Colonic mucosa (tissue), 4 donors: Measurements from ENCODE around the gene TCF7L1. TPM values are rescaled to one million over a fixed set of nuclear protein-coding genes. Genes with fewer than 3 reads are reported as not detected.

Source experiments
- DNase-seq: peaks from one replicate; pipeline ENCODE4 v3.0.0-alpha.2; 2020
- H3K27ac ChIP-seq: fragments of 200-600 bp; one replicate; pipeline ENCODE4 v1.8.0; 2021
- H3K27me3 ChIP-seq: fragments of 200-600 bp; one replicate; pipeline ENCODE4 v1.8.0; 2021
- H3K36me3 ChIP-seq: fragments of 200-600 bp; one replicate; pipeline ENCODE4 v1.8.0; 2021
- H3K4me1 ChIP-seq: fragments of 200-600 bp; one replicate; pipeline ENCODE4 v1.8.0; 2021; ENCODE audit warnings: mild to moderate bottlenecking
- H3K4me3 ChIP-seq: fragments of 200-600 bp; one replicate; pipeline ENCODE4 v1.8.0; 2021
- H3K9ac ChIP-seq, 2 donors: one replicate each; pipeline ENCODE4 v1.7.0; 2013; ENCODE audit warnings: control low read depth in 2 of 2, low read depth in 2 of 2, low read length in 2 of 2
- H3K9me3 ChIP-seq: fragments of 200-600 bp; one replicate; pipeline ENCODE4 v1.8.0; 2021
- intact Hi-C: fragments of 100-400 bp; cut with DNase I; formaldehyde crosslinking; loops from one replicate; pipeline ENCODE4 v1.14.1; 2022
- total RNA-seq, 2 donors: library from RNA; stranded (reverse); fragmentation: NEBNext Ultra II Directional in 1 of 2; extraction: Animal tissue kit (Norgen Biotek cat#: 25700) in 1 of 2; gene quantifications; one replicate each; pipeline ENCODE4 v1.2.1, GENCODE V29; 2021
- TF ChIP-seq, protein P1 (sequence below): fragments of 200-600 bp; IDR thresholded peaks from one replicate; pipeline ENCODE4 v1.8.0; 2022; ENCODE audit warnings: antibody characterized with exemption, mild to moderate bottlenecking
- donor health status: healthy.
- donor health status: DM: no; HTN: no; CAD: no.
- donor health status: DM: no; HTN: no; CAD: no.

The TCF7L1 gene
- total RNA-seq, 2 donors from 2014 or later, result 0.99 to 3.2 TPM

GRCh38 chr2:85184231-85184630 lies 51.0 kb downstream of the TCF7L1 start:
- H3K9ac ChIP-seq, result no peak overlapping the region
- no peak for DNase-seq
- intact Hi-C loops, result no loop called here
- H3K9me3 ChIP-seq, result no peaks in the 10 kb centered on the region
- no peak overlapping the region for H3K4me3 ChIP-seq
- H3K27ac ChIP-seq, result no peak overlapping the region
- no peaks in the 10 kb centered on the region for H3K4me1 ChIP-seq
- H3K36me3 ChIP-seq, result no peaks in the 10 kb centered on the region
- TF ChIP-seq, protein P1, sequence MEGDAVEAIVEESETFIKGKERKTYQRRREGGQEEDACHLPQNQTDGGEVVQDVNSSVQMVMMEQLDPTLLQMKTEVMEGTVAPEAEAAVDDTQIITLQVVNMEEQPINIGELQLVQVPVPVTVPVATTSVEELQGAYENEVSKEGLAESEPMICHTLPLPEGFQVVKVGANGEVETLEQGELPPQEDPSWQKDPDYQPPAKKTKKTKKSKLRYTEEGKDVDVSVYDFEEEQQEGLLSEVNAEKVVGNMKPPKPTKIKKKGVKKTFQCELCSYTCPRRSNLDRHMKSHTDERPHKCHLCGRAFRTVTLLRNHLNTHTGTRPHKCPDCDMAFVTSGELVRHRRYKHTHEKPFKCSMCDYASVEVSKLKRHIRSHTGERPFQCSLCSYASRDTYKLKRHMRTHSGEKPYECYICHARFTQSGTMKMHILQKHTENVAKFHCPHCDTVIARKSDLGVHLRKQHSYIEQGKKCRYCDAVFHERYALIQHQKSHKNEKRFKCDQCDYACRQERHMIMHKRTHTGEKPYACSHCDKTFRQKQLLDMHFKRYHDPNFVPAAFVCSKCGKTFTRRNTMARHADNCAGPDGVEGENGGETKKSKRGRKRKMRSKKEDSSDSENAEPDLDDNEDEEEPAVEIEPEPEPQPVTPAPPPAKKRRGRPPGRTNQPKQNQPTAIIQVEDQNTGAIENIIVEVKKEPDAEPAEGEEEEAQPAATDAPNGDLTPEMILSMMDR, result no peak
- no peaks in the 10 kb centered on the region for H3K27me3 ChIP-seq

- H3K4me1 ChIP-seq, result no peaks in the 10 kb centered on the region
- H3K9me3 ChIP-seq, result no peaks in the 10 kb centered on the region
- H3K27ac ChIP-seq, result no peak overlapping the region
- DNase-seq, result no peak
- intact Hi-C loops, result no loop called here
- H3K27me3 ChIP-seq, result no peaks in the 10 kb centered on the region
- no peak overlapping the region for H3K4me3 ChIP-seq
- no peak overlapping the region for H3K9ac ChIP-seq
- TF ChIP-seq, protein P1, result no peak
- H3K36me3 ChIP-seq, result no peaks in the 10 kb centered on the region
These were observed 51.8 kb downstream of the TCF7L1 start for GRCh38 chr2:85184990-85185389.

DNA sequence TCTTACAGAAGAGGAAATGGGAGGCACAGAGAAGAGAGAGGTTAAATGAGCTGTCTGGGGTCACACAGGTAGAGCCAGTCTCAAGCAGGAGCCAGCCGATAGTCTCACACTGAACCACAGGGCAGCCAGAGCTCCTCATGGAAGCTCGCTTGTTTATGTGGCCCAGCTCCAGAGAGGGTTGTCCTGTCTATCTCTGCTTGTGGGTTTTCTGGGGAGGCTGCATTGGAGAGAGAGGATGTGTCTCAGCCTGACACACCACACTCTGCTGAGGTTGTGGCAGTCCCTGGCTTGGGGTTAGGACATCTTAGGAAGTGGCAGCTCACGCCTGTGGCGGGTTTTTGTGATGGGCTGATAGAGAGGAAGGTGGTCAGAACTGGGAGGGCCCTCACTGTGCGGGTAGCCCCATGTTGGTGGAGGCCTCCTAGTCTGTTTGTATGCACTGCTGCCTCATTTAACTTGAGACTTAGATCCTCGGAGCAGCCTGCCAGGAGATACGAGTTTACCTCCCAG lies 52.3 kb downstream of the TCF7L1 start:
- H3K9ac ChIP-seq, result no peak overlapping the region
- H3K27me3 ChIP-seq, result no peaks in the 10 kb centered on the region
- H3K27ac ChIP-seq, result no peak overlapping the region
- intact Hi-C loops, result no loop called here
- no peaks in the 10 kb centered on the region for H3K36me3 ChIP-seq
- no peak overlapping the region for H3K4me3 ChIP-seq
- no peaks in the 10 kb centered on the region for H3K9me3 ChIP-seq
- TF ChIP-seq, protein P1, result no peak
- H3K4me1 ChIP-seq, result no peaks in the 10 kb centered on the region
- no peak for DNase-seq

- intact Hi-C loops, result no loop called here
- H3K4me3 ChIP-seq, result no peak overlapping the region
- no peaks in the 10 kb centered on the region for H3K36me3 ChIP-seq
- no peaks in the 10 kb centered on the region for H3K27me3 ChIP-seq
- H3K27ac ChIP-seq, result no peak overlapping the region
- no peak overlapping the region for H3K9ac ChIP-seq
- TF ChIP-seq, protein P1, result no peak
- H3K4me1 ChIP-seq, result no peaks in the 10 kb centered on the region
- no peaks in the 10 kb centered on the region for H3K9me3 ChIP-seq
- DNase-seq, result no peak
These were observed 53.9 kb downstream of the TCF7L1 start for GRCh38 chr2:85187069-85187468.

GRCh38 chr2:85188852-85189251 lies 55.7 kb downstream of the TCF7L1 start:
- DNase-seq, result no peak

More at GRCh38 chr2:85188852-85189251, 55.7 kb downstream of the TCF7L1 start:
- H3K4me1 ChIP-seq, result no peaks in the 10 kb centered on the region
- H3K4me3 ChIP-seq, result no peak overlapping the region
- no peaks in the 10 kb centered on the region for H3K36me3 ChIP-seq
- H3K9me3 ChIP-seq, result no peaks in the 10 kb centered on the region
- H3K9ac ChIP-seq, result no peak overlapping the region
- TF ChIP-seq, protein P1, result no peak
- intact Hi-C loops, result no loop called here
- no peaks in the 10 kb centered on the region for H3K27me3 ChIP-seq
- no peak overlapping the region for H3K27ac ChIP-seq
